Activated CD4-positive, alpha-beta T cell treated with anti-CD3 and anti-CD28 coated beads, Interleukin-2, amount 50 U/mL, for 1 hour (primary cell): Measurements from ENCODE around the gene ATP8A2.

Experiments used
- DNase-seq: peaks from one replicate; pipeline ENCODE4 v3.0.0-alpha.2; 2020

ATP8A2 gene

DNA sequence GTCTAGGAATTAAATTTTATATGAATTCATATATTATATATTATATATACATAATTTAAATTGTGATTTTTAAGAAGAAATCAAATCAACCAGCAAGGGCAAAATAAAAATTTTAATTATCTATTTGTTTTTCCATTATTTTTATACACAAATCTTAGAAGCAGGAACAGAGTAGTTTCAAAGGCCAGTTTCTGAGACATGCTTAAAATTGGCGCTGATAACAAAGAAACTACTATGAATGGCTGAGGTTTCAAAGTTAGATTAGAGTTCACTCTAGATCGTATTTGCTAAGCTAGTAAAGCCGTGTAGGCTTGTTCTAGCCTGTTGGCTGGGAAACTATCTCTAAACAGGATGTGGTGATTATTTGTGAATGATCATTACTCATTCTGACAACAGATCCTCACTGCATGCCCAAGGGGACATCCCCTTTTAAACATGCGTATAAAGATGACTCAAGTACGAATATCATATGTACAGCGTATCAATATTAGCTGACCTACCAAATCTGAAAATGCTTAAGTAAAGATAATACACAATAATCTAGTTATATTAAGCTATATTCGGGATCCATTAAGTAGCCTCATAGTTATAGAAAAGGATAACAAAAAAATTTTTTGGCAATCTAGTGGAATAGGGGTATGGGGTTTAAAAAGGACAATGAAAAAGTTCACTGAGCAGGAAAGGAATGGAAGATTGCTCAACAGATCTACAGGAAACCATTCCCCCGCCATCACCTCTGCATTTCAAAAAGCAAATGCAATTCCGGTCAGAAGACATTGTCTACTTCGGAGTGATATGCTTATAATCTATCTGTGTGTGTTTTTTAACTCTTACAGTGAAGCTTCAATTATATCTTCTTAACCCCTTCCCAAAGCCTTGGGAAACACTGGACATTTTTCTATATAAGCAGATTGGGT, 529.9 kb downstream of the ATP8A2 start:
- no peak for DNase-seq

- no peak for DNase-seq
Observed at GRCh38 chr13:25902455-25902854, 530.7 kb downstream of the ATP8A2 start.

DNA sequence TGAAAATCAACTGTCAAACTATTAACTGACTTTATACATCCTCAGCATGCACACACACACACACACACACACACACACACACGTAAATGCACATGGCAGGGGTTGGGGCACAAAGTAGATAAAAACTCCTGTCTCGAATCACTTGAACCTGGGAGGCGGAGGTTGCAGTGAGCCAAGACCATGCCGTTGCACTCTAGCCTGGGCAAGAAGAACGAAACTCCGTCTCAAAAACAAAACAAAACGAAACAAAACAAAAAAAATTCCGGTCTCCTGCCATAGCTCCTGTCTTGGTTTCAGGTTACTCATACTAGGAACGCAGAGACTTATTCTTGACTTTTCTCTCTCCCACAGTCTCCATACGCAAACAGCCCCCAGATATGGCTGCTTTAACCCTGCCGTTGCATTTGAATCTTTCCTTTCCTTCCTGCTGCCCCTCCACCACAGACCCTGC, 531.1 kb downstream of the ATP8A2 start:
- no peak for DNase-seq

GRCh38 chr13:25904830-25905229, 533.1 kb downstream of the ATP8A2 start:
- DNase-seq: no peak

DNA sequence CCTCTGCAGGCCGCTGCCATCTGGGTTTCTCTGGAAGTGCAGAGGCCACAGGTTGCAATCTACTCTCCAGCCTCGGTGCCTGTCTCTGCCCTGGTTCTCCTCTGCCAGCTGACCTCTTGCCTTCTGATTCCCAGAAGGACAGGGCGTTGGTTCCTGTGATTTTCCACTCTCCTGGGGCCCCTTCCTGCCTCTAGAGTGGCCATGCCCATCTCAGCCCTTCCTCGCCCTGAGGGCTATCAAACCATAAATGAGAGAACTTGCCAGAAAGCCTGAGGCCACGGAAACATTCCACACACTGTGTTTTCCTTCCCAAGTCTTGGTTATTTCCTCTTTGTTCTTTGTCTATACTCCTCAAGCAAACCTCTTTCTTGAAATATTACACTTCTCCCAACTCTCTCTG, 533.8 kb downstream of the ATP8A2 start:
- DNase-seq: no peak

GRCh38 chr13:25906191-25906661, 534.5 kb downstream of the ATP8A2 start:
- DNase-seq: no peak

- no peak for DNase-seq
Observed at GRCh38 chr13:25908366-25908765, 536.6 kb downstream of the ATP8A2 start.

DNA sequence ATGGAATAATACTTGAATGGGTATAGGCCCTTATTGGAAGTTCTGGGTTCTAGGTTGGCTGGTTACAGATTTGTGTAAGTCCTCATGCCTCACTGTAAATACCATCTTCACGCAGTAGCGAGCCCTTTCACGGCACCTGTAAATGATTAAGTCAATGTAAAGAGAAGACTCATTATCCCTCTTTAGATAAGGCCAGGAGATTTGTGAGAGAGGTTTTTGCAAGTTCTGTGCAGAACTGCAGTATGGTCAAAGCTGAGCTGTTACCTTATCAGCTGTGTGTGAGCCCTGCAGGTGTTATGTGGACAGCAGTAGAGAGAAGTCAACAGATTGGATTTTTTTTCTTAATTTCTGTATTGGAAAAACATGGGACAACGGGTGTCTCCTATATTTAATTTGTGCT, 538.5 kb downstream of the ATP8A2 start:
- DNase-seq: no peak

DNA sequence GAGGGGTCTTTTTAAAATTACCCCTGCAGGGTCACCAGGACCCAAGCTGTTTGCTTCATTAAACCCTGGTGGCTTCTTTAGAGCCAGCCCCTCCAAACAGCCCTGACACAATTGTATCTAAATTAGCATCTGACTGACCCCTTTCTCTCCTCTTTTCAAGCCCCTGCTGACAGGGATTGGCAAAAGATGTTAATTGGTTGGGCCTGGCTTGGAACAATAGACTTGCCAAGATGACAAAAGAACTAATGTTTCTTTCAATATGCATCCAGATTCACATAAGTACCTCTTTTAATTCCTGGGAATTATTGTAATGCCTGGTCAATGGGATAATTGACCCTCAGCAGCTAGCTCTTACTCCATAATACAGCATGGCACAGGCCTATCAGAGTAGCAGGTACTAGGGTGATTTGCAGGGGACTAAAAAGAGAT, 539.2 kb downstream of the ATP8A2 start:
- no peak for DNase-seq

GRCh38 chr13:25912961-25913360, 541.2 kb downstream of the ATP8A2 start:
- DNase-seq: no peak

- no peak for DNase-seq
Observed at GRCh38 chr13:25915840-25916518, 544.2 kb downstream of the ATP8A2 start.

- no peak for DNase-seq
Observed at GRCh38 chr13:25920277-25920676, 548.5 kb downstream of the ATP8A2 start.

DNA sequence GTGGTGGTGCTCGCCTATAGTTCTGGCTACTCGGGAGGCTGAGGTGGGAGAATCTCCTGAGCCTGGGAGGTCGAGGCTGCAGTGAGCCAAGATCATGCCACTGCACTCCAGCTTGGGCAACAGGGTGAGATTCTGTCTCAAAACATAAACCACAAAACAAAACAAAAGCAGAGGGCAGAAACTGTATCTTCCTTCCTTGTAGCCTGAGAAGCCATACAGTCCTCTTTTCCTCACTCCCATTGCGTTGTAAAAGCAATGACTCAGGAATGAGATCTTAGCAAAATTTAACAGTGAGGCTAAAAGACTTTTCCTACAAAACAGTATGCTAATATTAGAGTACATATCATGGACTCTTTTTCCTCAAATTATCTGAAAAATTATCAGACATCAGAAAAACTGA, 549.2 kb downstream of the ATP8A2 start:
- no peak for DNase-seq

- no peak for DNase-seq
Observed at GRCh38 chr13:25922376-25922775, 550.6 kb downstream of the ATP8A2 start.

DNA sequence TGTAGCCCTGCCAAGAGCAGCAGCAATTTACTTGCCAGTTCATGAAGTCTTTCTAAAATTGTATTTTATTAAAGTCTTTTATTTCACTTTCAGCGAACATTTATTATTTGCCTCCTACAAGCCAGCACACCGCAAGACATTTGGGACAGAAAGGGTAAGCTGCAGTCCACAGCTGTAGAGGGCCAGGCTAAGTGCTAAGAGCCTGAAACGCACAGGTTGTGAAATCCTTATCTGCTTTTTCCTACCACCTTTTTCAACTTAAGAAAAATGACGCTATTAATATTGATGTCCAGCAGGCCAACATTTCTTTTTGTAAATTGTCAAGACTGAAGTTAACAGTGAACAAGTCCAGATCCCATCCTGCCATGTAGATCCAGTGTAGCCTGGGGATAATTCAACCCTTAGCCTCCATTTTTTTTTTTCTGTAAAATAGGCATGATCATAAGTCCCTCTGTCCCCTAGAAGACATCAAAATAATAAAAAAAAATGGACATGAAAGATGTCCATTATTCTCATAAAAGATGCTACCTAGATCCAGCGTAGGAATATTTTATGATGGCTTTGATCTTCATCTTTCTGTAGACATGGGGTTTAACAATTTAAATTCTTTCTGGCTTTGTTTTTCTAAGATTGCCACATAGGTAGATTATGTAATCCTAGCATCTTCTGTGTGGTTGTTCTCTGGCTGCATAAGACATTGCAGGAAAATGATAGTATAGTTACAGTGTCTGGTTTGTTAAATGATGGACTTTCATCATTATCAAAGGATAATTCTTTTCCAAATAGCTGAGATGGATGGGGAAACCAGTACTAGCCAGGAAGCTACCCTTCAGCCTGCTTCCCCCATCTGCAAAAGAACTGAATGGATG, 551.7 kb downstream of the ATP8A2 start:
- DNase-seq: no peak

DNA sequence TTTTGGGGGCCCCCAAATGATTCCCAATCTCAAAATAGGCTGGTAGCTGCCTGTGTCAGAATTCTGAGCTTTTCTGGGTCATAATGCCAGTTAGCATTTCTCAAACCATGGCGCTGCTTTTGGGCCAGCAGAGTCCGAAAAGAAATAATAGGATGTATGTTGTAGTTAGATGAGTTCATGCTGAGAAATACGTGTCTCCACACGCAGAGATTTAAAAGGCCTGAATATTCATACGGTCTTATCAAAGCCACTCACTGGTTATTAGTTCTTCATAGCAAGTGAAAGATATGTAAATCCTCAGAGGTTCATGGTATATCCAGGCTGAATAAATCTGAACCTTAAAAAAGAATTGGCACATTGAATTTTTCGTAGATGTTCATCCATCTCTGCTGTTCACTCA, 555.6 kb downstream of the ATP8A2 start:
- DNase-seq: no peak

GRCh38 chr13:25927932-25928331, 556.2 kb downstream of the ATP8A2 start:
- DNase-seq: no peak

DNA sequence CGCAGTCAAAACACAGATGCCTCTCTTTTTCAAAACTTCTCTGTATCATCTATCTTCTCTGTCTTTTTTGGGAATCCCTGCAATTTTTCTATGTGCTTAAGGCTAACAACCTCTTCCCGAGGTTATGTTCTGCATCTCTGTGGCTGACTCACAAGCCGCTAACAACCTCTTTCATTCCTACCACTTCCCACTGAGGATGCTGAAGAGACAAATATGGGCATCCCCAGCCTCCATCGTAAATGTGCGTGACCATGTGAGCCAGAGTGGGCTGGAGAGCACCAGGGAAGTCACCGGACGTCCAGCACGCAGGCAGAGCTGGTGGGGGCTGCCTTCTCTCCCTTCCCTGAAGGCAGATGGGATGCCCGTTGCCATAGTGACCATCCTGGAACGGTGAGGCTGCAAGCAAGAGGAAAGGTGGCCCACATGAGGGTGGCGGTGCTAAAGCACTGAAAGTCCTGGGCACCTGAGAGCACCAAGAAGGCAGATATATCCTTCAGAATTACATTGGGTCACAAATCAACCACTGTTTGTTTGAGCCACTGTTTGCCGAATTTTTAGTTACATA, 557.2 kb downstream of the ATP8A2 start:
- no peak for DNase-seq

DNA sequence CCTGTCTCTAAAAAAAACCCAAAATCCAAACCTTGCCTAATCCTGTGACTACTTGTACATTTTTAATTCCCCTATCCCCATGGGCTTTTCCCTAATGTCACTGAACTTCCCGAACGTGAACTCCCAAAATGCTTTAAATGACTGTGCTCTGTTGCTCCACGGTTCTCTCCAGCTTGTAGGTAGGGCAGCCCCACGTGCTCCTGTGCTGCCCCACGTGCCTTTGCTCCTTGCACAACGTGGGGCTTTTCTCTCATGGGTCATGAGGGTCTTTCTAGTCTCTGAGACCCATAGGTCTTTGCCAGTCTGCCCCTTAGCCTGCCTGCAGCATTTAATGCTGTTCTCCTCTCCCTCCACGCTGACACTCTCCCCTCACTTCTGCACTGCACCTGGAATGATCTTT, 558.0 kb downstream of the ATP8A2 start:
- no peak for DNase-seq

- DNase-seq: no peak
Observed at GRCh38 chr13:25930653-25931052, 558.9 kb downstream of the ATP8A2 start.

GRCh38 chr13:25932365-25932764, 560.6 kb downstream of the ATP8A2 start:
- no peak for DNase-seq

DNA sequence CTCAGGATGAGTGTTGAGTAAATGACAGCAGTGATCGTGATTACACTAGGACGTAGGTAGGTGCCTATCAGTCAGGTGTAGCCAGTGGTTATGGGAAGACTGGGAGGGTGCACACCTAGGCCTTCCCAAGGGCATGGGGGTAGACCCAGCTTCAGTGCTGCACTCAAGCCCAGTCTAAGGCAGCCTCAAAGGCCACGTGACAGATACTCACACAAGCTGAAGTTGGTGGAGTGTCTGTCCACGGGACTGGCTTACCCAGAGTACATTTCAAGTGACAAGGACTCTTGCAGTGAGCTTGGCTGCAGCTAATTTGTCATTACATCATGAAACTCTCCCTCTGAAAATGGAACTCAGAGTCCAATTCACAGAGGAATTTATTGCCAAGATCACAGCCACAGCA, 561.7 kb downstream of the ATP8A2 start:
- no peak for DNase-seq

DNA sequence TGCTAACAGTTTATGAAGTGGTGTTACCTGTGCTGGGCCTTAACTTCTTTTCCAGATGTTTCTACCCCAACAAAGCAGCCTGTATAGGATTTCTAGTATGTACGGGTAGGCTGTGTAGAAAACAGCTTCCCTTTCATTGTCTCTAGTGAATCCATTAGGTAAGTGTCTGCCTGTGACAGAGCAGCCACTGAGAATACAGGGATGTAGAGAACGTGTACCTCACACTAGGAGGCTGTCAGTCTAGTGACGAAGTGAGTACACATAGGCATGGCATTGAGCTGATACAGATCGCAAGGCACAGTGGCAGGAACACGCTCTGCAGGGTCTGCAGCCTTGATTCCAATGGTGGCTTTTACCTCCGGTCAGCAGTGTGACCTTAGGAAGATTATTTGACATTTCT, 562.4 kb downstream of the ATP8A2 start:
- no peak for DNase-seq
